SK-N-MC (cell line): ENCODE results near the gene C1S.

ENCODE experiments used
- EZH2 ChIP-seq: fragments of 200-600 bp; sonication (generic); IDR thresholded peaks from one replicate; pipeline ENCODE4 v1.6.1; 2017; ENCODE audit warnings: antibody characterized with exemption
- FOXP2 ChIP-seq: optimal IDR thresholded peaks from 2 replicates; pipeline ENCODE3; 2011; ENCODE audit warnings: mild to moderate bottlenecking, moderate library complexity; ENCODE audit not compliant: insufficient read depth; ENCODE audit errors: extremely low read length, control extremely low read depth
- POLR2AphosphoS5 ChIP-seq: IDR thresholded peaks from 2 replicates; pipeline ENCODE4 v1.6.1; 2012; ENCODE audit warnings: mild to moderate bottlenecking, low read depth, low read length, borderline replicate concordance

DNA sequence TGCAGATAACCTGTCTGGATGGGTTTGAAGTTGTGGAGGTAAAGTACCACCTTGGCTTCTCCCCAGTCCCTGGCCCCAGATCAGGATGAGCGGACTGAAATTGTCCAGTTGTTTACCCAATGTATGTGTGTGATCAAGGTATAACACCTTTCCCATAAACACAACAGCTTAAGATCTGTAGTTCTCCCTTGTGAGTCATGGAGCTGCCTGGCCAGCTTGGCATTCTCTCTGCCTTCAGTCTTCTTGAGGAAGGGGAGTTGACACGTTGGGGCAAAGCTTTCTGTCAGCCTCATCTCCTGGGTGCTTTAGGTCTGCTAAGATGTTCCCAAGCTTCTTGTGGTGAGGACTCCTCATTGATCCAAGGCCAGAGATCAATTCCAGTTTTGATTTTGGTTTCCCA, 6.1 kb downstream of the C1S start:
- TF ChIP-seq POLR2AphosphoS5, result no peak
- no peak for TF ChIP-seq EZH2
- no peak for TF ChIP-seq FOXP2
